LHCN-M2 (cell line): Measurements from ENCODE around the gene USH2A. TPM values are rescaled to one million over a fixed set of nuclear protein-coding genes. Genes with fewer than 3 reads are reported as not detected.

ENCODE experiments used
- DNase-seq: peaks from one replicate; pipeline ENCODE4 v3.0.0-alpha.2; 2012; ENCODE audit warnings: low read depth
- total RNA-seq: library from RNA; depleted of rRNA; stranded (reverse); fragments of >200 nt; gene quantifications from 2 replicates; pipeline ENCODE4 v1.2.3, GENCODE V29; 2014

Gene USH2A
- total RNA-seq, 1 experiment from 2014 or later = under 0.01 TPM

- no peak for DNase-seq
Measured at GRCh38 chr1:215648957-215649356, 774.3 kb downstream of the USH2A start.

- DNase-seq = no peak
Measured at GRCh38 chr1:215647738-215648137, 775.5 kb downstream of the USH2A start.

GRCh38 chr1:215645861-215646260 is 777.4 kb downstream of the USH2A start:
- no peak for DNase-seq

GRCh38 chr1:215645182-215645581 is 778.1 kb downstream of the USH2A start:
- no peak for DNase-seq

- DNase-seq = no peak
Measured at GRCh38 chr1:215643592-215644321, 779.5 kb downstream of the USH2A start.

- no peak for DNase-seq
Measured at GRCh38 chr1:215640429-215641148, 782.7 kb downstream of the USH2A start.

- peak; percentile 57 for DNase-seq
Measured at GRCh38 chr1:215637041-215637573, 786.1 kb downstream of the USH2A start.

GRCh38 chr1:215636258-215636965 is 786.8 kb downstream of the USH2A start:
- DNase-seq = peak; percentile 35

- no peak for DNase-seq
Measured at GRCh38 chr1:215635827-215636226, 787.4 kb downstream of the USH2A start.

- DNase-seq = peak; percentile 61
Measured at GRCh38 chr1:215631489-215631888, 791.8 kb downstream of the USH2A start.

- DNase-seq = no peak
Measured at GRCh38 chr1:215631040-215631439, 792.2 kb downstream of the USH2A start.

- no peak for DNase-seq
Measured at GRCh38 chr1:215625949-215626348, 797.3 kb downstream of the USH2A start.

- no peak for DNase-seq
Measured at GRCh38 chr1:215623162-215623561, 800.1 kb downstream of the USH2A start.

GRCh38 chr1:215617979-215618378 is 805.3 kb downstream of the USH2A start:
- DNase-seq = no peak

- no peak for DNase-seq
Measured at GRCh38 chr1:215612391-215612790, 810.9 kb downstream of the USH2A start.

GRCh38 chr1:215608646-215609045 is 814.6 kb downstream of the USH2A start:
- DNase-seq = no peak

GRCh38 chr1:215607412-215607811 is 815.8 kb downstream of the USH2A start:
- DNase-seq = no peak

- peak; percentile 20 for DNase-seq
Measured at GRCh38 chr1:215606564-215607168, 816.6 kb downstream of the USH2A start.

- DNase-seq = no peak
Measured at GRCh38 chr1:215606036-215606435, 817.2 kb downstream of the USH2A start.

- DNase-seq = no peak
Measured at GRCh38 chr1:215605011-215605621, 818.1 kb downstream of the USH2A start.

- DNase-seq = no peak
Measured at GRCh38 chr1:215603319-215603718, 819.9 kb downstream of the USH2A start.
